Breast epithelium (tissue), 3 donors: Measurements from ENCODE around the gene PPTC7.

Experiments
- POLR2A ChIP-seq: fragments of 450-650 bp; IDR thresholded peaks from one replicate; pipeline ENCODE4 v1.6.1; 2016; ENCODE audit warnings: antibody characterized with exemption, mild to moderate bottlenecking, moderate library complexity
- POLR2AphosphoS5 ChIP-seq, 3 donors: sonication (generic); formaldehyde crosslinking; IDR thresholded peaks; one replicate each; pipeline ENCODE4 v1.6.1; 2017; ENCODE audit warnings: antibody characterized with exemption in 3 of 3
- TF ChIP-seq, protein P1 (sequence below), 3 donors: fragments of 450-650 bp; IDR thresholded peaks; one replicate each; pipeline ENCODE4 v1.5.1; 2016 to 2017; ENCODE audit warnings: antibody characterized with exemption in 3 of 3, mild to moderate bottlenecking in 3 of 3, moderate library complexity in 3 of 3

DNA sequence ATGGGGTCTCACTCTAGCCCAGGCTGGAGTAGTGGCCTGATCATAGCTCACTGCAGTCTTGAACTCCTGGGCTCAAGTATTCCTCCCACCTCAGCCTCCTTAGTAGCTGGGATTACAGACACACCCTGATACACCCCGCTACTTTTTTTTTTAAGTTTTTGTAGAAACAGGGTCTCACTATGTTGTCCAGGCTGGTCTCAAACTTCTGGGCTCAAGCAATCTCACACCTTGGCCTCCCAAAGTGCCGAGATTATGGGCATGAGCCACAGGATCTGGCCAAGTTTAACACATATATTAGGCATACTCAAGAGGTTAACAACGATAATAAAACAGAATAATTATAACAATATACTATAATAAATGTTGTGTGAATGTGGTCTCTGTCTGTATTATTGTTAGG, 25.8 kb downstream of the PPTC7 start:
- TF ChIP-seq, protein P1, sequence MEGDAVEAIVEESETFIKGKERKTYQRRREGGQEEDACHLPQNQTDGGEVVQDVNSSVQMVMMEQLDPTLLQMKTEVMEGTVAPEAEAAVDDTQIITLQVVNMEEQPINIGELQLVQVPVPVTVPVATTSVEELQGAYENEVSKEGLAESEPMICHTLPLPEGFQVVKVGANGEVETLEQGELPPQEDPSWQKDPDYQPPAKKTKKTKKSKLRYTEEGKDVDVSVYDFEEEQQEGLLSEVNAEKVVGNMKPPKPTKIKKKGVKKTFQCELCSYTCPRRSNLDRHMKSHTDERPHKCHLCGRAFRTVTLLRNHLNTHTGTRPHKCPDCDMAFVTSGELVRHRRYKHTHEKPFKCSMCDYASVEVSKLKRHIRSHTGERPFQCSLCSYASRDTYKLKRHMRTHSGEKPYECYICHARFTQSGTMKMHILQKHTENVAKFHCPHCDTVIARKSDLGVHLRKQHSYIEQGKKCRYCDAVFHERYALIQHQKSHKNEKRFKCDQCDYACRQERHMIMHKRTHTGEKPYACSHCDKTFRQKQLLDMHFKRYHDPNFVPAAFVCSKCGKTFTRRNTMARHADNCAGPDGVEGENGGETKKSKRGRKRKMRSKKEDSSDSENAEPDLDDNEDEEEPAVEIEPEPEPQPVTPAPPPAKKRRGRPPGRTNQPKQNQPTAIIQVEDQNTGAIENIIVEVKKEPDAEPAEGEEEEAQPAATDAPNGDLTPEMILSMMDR (IDR thresholded peaks at IDR 0.05): no peak
- TF ChIP-seq POLR2A (no peak), POLR2AphosphoS5 (IDR thresholded peaks at IDR 0.05) (no peak)
